Activated CD8-positive, alpha-beta T cell treated with anti-CD3 and anti-CD28 coated beads for 36 hours (primary cell): ENCODE data around the gene ARHGAP35. TPM values are rescaled to one million over a fixed set of nuclear protein-coding genes. Genes with fewer than 3 reads are reported as not detected.

Experiments
- ATAC-seq: fragments of 200-7000 bp; cut with Tn5 transposase; one replicate; pipeline ENCODE4 v1.10.0; 2021; ENCODE audit warnings: mild to moderate bottlenecking, moderate library complexity
- CTCF ChIA-PET: fragments of 350-600 bp; sonication (Branson Sonifier 250); formaldehyde crosslinking; loops from one replicate; lab custom pipeline; 2021; ENCODE audit warnings: antibody characterized with exemption; lab: Charles Lee
- POLR2A ChIA-PET: fragments of 350-600 bp; sonication (Branson Sonifier 250); formaldehyde crosslinking; loops from one replicate; lab custom pipeline; 2021; ENCODE audit warnings: antibody characterized with exemption; lab: Charles Lee
- DNase-seq: peaks from one replicate; pipeline ENCODE4 v3.0.0-alpha.2; 2020
- H3K27ac Mint-ChIP-seq: one replicate; pipeline ENCODE4 v1.8.0; 2021; ENCODE audit warnings: mild to moderate bottlenecking, mixed read lengths
- H3K27me3 Mint-ChIP-seq: one replicate; pipeline ENCODE4 v1.8.0; 2021; ENCODE audit warnings: mixed read lengths
- H3K36me3 Mint-ChIP-seq: one replicate; pipeline ENCODE4 v1.8.0; 2021; ENCODE audit warnings: low read depth, mixed read lengths
- H3K4me1 Mint-ChIP-seq: one replicate; pipeline ENCODE4 v1.8.0; 2021; ENCODE audit warnings: low read depth, mixed read lengths
- H3K4me3 Mint-ChIP-seq: one replicate; pipeline ENCODE4 v1.8.0; 2021; ENCODE audit warnings: mild to moderate bottlenecking, moderate library complexity, mixed read lengths
- H3K9me3 Mint-ChIP-seq: one replicate; pipeline ENCODE4 v1.8.0; 2021; ENCODE audit warnings: mixed read lengths
- intact Hi-C: fragments of 100-400 bp; cut with micrococcal nuclease; formaldehyde crosslinking; loops from one replicate; pipeline ENCODE4 v1.10.0; 2022
- total RNA-seq, 2 experiments: library from RNA; stranded (reverse); gene quantifications; one replicate each; pipeline ENCODE4 v1.2.3, GENCODE V29; 2021
- TF ChIP-seq, protein P1 (sequence below): fragments of 200-600 bp; IDR thresholded peaks from one replicate; pipeline ENCODE4 v1.8.0; 2022; ENCODE audit warnings: antibody characterized with exemption, mild to moderate bottlenecking

ARHGAP35 gene
- total RNA-seq, 2 experiments from 2014 or later, result 15.0 to 16.4 TPM

DNA sequence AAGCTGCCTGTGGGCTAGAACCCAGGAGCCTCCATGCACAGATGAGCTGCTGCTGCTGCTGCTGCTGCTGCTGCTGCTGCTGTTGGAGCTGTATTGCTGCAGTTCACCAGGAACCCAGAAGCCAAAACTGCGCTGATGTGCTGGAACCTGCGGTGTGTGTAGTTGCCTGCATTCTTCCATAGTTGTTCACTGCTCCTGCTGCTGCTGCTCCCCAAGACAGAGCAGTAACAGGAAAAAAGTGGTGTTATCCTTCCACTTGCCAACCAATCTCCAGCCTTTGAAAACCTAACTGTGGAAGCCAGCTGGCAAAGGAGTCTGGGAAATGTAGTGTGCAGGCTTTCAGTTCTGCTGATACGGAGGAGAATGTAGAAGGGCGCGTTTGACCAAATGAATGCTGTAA, 37.9 kb downstream of the ARHGAP35 start:
- H3K27ac Mint-ChIP-seq, result no peak overlapping the region
- H3K4me3 Mint-ChIP-seq, result no peak overlapping the region
- ATAC-seq (no peak), DNase-seq (no peak)
- ChIA-PET POLR2A (no interaction called here), CTCF (interaction anchor here (1.1 to 1.8 kb wide), 3 partner anchors 10 to 114 kb away, joined by 3 to 7 read pairs (median 5); no protein-coding TSS in a partner anchor)
- no peaks in the 10 kb centered on the region for H3K27me3 Mint-ChIP-seq
- H3K36me3 Mint-ChIP-seq, result no peaks in the 10 kb centered on the region
- no peaks in the 10 kb centered on the region for H3K9me3 Mint-ChIP-seq
- intact Hi-C loops, result no loop called here
- peaks cover 35% of the 10 kb centered on the region for H3K4me1 Mint-ChIP-seq
- TF ChIP-seq, protein P1, sequence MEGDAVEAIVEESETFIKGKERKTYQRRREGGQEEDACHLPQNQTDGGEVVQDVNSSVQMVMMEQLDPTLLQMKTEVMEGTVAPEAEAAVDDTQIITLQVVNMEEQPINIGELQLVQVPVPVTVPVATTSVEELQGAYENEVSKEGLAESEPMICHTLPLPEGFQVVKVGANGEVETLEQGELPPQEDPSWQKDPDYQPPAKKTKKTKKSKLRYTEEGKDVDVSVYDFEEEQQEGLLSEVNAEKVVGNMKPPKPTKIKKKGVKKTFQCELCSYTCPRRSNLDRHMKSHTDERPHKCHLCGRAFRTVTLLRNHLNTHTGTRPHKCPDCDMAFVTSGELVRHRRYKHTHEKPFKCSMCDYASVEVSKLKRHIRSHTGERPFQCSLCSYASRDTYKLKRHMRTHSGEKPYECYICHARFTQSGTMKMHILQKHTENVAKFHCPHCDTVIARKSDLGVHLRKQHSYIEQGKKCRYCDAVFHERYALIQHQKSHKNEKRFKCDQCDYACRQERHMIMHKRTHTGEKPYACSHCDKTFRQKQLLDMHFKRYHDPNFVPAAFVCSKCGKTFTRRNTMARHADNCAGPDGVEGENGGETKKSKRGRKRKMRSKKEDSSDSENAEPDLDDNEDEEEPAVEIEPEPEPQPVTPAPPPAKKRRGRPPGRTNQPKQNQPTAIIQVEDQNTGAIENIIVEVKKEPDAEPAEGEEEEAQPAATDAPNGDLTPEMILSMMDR, result no peak

DNA sequence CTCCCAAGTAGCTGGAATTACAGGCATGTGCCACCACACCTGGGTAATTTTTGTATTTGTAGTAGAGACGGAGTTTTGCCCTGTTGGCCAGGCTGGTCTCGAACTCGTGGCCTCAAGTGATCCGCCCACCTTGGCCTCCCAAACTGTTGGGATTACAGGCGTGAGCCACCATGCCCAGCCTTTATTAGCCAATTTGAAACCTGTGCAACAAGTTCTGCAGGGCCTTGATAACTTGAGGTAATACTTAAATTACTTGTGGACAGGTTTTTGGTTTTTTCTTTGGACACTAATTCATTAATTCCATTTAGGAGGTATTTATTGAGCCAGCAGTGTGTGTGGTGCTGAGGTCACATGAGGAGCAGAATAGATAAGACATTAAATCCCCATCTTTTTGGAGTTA, 39.5 kb downstream of the ARHGAP35 start:
- no peaks in the 10 kb centered on the region for H3K27me3 Mint-ChIP-seq
- DNase-seq (no peak), ATAC-seq (no peak)
- POLR2A ChIA-PET, result interaction anchor here (1.0 kb wide), 1 partner anchor 10 kb away, joined by 3 read pairs; no protein-coding TSS in a partner anchor
- no peaks in the 10 kb centered on the region for H3K9me3 Mint-ChIP-seq
- no peaks in the 10 kb centered on the region for H3K36me3 Mint-ChIP-seq
- CTCF ChIA-PET, result interaction anchor here (1.8 kb wide), 1 partner anchor 113 kb away, joined by 5 read pairs; no protein-coding TSS in a partner anchor
- H3K4me1 Mint-ChIP-seq, result peaks cover 32% of the 10 kb centered on the region
- no peak overlapping the region for H3K4me3 Mint-ChIP-seq
- intact Hi-C loops, result no loop called here
- TF ChIP-seq, protein P1, result no peak
- H3K27ac Mint-ChIP-seq, result no peak overlapping the region

DNA sequence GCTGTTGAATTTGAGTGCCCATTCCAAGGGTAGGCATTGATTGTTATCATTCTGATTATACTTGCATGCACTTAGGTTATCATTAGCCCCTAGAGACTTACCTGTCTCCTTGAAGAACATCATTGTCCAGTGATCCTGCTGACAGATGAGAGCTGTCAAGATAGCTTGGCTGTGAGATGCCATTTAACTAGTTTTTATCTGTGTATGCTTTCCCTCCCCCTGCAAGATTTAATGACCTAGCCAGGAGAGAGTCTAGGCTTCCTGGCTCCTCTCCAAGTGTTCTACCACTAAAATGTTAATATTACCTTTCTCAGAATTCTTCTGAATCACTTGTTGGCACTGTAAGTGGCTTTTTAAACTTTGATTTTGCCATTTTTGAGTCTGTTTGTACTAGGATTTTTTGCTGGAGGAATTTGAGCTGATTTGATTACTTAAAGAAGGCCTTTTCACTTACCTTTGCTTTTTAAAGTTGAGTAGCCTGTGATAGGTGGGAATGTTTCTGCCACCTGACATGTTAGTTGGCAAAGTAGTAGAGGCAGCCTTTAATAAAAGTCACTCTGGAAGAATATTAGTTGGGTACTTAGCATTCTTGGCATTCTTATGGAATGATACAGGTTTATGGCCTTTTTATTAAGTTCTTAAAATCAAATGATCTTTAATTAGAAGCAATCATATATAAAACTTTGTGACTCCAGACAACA, 41.1 kb downstream of the ARHGAP35 start:
- intact Hi-C loops, result no loop called here
- H3K27ac Mint-ChIP-seq, result no peak overlapping the region
- CTCF ChIA-PET, result no interaction called here

DNA sequence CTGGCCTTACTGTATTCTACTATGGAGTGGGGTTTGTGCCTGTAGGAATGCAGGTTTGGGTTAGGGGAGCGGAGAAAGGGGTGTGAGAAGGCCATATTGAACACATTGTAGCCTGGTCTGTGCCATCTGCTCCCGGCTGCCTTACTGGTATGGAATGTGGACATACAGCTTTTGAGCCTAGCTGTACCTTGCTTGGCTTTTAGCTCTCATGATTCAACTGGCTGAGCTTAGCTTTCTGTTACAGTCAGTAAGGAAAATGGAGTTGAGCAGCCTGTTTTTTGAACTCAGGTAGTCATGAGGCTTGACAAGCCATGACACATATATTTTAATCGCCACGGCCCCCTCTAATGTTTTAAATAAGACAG, 41.6 kb downstream of the ARHGAP35 start:
- H3K4me3 Mint-ChIP-seq, result no peak overlapping the region
- H3K27me3 Mint-ChIP-seq, result no peaks in the 10 kb centered on the region
- intact Hi-C loops, result no loop called here
- no peak for ATAC-seq
- H3K36me3 Mint-ChIP-seq, result no peaks in the 10 kb centered on the region
- DNase-seq, result no peak
- CTCF ChIA-PET, result no interaction called here
- POLR2A ChIA-PET, result interaction anchor here (0.6 kb wide), 1 partner anchor 379 kb away, joined by 3 read pairs; no protein-coding TSS in a partner anchor
- peaks cover 26% of the 10 kb centered on the region for H3K4me1 Mint-ChIP-seq
- TF ChIP-seq, protein P1, result no peak
- H3K27ac Mint-ChIP-seq, result no peak overlapping the region
- H3K9me3 Mint-ChIP-seq, result no peaks in the 10 kb centered on the region

More for the DNA sequence above, 41.1 kb downstream of the ARHGAP35 start:
- POLR2A ChIA-PET, result interaction anchor here (0.6 kb wide), 1 partner anchor 379 kb away, joined by 3 read pairs; no protein-coding TSS in a partner anchor
- peaks cover 27% of the 10 kb centered on the region for H3K4me1 Mint-ChIP-seq
- TF ChIP-seq, protein P1, result no peak
- DNase-seq (no peak), ATAC-seq (no peak)
- no peaks in the 10 kb centered on the region for H3K36me3 Mint-ChIP-seq
- no peak overlapping the region for H3K4me3 Mint-ChIP-seq
- H3K27me3 Mint-ChIP-seq, result no peaks in the 10 kb centered on the region
- no peaks in the 10 kb centered on the region for H3K9me3 Mint-ChIP-seq

DNA sequence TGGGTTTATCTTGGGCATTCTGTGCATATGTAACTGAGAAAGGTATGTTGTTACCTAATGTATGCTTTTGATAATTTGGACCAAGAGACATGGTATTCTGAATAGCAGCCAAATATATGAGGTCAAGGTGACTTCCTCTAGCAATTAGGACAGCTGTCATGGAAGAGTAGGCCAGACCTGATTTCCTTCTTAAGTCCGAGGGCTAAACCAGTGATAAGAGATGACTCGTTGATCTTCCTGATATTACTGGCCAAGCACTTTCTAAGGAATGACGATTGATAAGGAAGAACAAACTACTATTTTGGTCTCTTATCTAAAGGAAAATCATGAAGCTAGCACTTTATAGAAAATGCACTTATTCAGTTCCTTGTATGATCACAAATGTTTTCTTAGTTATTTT, 42.7 kb downstream of the ARHGAP35 start:
- Mint-ChIP-seq H3K4me1 (peaks cover 25% of the 10 kb centered on the region), H3K36me3 (no peaks in the 10 kb centered on the region), H3K4me3 (no peak overlapping the region), H3K27ac (no peak overlapping the region), H3K27me3 (no peaks in the 10 kb centered on the region), H3K9me3 (no peaks in the 10 kb centered on the region)
- intact Hi-C loops, result no loop called here
- ChIA-PET POLR2A (interaction anchor here (0.6 kb wide), 1 partner anchor 60 kb away, joined by 3 read pairs; no protein-coding TSS in a partner anchor), CTCF (interaction anchor here (0.7 kb wide), 1 partner anchor 110 kb away, joined by 3 read pairs; no protein-coding TSS in a partner anchor)
- ATAC-seq (no peak), DNase-seq (no peak)
- TF ChIP-seq, protein P1, result no peak
